ENCODE results near the gene MLKL. TPM values are rescaled to one million over a fixed set of nuclear protein-coding genes. Genes with fewer than 3 reads are reported as not detected.

MLKL gene
- 3.4 TPM for polyA plus RNA-seq (2013, experiment 1 of 2)
- 3.2 TPM for polyA plus RNA-seq (2013, experiment 2 of 2)

GRCh38 chr16:74700438-74701225 is at the start of gene MLKL:
TSS of gene MLKL (minus strand) at chr16:74700862. CDS start at chr16:74695757, 5,105 bp downstream.
- no peaks in the 10 kb centered on the region for H3K9me3 ChIP-seq (ENCODE audit: insufficient read depth, low read depth, low read length)
- 42% methylated on average over 34 of the region's 35 CpGs for WGBS
- peaks cover 7% of the 10 kb centered on the region; the same call in 1 of the 2 replicates for H3K4me1 ChIP-seq (ENCODE audit: insufficient read depth, low read length)
- H3K9ac ChIP-seq (ENCODE audit: low read depth, low read length), result peak within 1 kb of the TSS; percentile 52
- H3K36me3 ChIP-seq (ENCODE audit: insufficient read depth, low read length), result no peaks in the 10 kb centered on the region
- H3K4me3 ChIP-seq (ENCODE audit: low read length), result peak within 1 kb of the TSS; percentile 64
- H3K27me3 ChIP-seq (ENCODE audit: insufficient read depth, low read length), result peaks cover 26% of the 10 kb centered on the region
- no peak within 1 kb of the TSS for H3K27ac ChIP-seq (ENCODE audit: low read depth, low read length)

GRCh38 chr16:74749291-74750055 is 48.8 kb upstream of the MLKL start:
- no peaks in the 10 kb centered on the region for H3K36me3 ChIP-seq (ENCODE audit: insufficient read depth, low read length)
- H3K4me3 ChIP-seq (ENCODE audit: low read length), result no peak overlapping the region
- H3K9me3 ChIP-seq (ENCODE audit: insufficient read depth, low read depth, low read length), result no peaks in the 10 kb centered on the region
- no peak overlapping the region for H3K9ac ChIP-seq (ENCODE audit: low read depth, low read length)
- peaks cover 18% of the 10 kb centered on the region; the same call in 1 of the 2 replicates for H3K4me1 ChIP-seq (ENCODE audit: insufficient read depth, low read length)
- no peaks in the 10 kb centered on the region for H3K27me3 ChIP-seq (ENCODE audit: insufficient read depth, low read length)
- H3K27ac ChIP-seq (ENCODE audit: low read depth, low read length), result no peak overlapping the region
- WGBS, result 37% methylated on average over 20 of the region's 20 CpGs

DNA sequence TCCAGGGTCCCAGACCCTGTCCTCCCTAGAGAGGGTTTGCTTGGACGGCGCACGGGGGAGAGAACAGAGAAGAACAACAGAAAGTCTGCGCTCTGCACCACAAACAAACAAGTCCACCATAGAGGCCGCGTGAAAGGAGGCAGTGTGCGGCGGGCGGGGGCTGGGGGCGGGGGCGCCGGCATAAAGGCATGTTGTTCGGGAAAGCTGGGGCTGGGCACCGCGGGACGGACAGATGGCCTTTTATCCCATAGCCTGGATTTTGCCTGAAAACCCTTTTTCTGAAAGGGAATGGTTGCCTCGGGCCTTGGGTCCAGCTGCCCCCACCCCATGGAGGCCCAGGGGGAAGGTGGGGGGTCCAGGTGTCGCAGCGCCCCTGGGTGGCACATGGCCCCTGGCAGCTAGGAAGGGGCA is 48.0 kb upstream of the MLKL start:
- H3K9ac ChIP-seq (ENCODE audit: low read depth, low read length), result no peak overlapping the region
- no peak overlapping the region for H3K4me3 ChIP-seq (ENCODE audit: low read length)
- H3K27me3 ChIP-seq (ENCODE audit: insufficient read depth, low read length), result no peaks in the 10 kb centered on the region
- peaks cover 18% of the 10 kb centered on the region; the same call in 1 of the 2 replicates for H3K4me1 ChIP-seq (ENCODE audit: insufficient read depth, low read length)
- H3K36me3 ChIP-seq (ENCODE audit: insufficient read depth, low read length), result no peaks in the 10 kb centered on the region
- H3K27ac ChIP-seq (ENCODE audit: low read depth, low read length), result no peak overlapping the region
- 94% methylated on average over 19 of the region's 19 CpGs for WGBS
- no peaks in the 10 kb centered on the region for H3K9me3 ChIP-seq (ENCODE audit: insufficient read depth, low read depth, low read length)

DNA sequence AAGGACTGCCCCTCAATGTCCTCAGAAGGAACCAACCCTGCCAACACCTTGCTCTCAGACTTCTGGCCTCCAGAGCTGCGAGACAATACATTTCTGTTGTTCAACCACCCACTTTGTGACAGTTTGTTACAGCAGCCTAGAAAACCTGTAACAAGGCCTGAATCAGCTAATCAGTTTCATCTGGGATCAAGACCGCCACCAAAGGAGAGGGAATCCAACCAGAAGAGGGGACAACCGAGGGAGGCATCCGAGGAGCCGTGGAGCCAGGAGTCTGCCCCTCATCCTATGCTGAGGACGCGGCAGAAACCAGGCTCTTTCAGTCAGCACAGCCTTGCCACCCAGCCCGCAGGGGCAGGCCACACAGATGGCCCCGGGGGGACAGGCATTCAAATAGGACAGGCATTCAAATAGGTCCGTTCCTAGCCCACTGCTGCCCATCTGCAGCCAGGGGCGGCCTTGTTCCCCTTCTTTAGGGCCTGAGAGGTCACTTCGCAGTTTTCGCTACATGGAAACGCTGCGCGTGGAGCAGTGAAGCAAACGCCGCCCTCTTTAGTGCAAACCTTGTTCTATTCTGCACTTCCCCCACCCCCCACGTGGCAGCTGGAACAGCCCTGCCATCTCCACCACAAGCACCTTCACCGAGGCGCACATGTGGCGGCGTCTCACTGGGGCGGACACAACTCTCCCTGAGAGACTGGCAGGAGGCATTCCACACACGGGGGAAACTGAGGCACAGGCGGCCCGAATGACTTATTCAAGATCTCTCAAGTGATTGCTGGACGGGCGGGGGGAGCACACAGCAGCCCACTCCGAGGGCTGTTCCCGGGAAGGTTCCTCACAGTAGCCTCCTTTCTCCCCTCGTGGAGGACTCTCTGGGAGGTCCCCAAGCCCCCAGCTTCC is 47.3 kb upstream of the MLKL start:
- no peaks in the 10 kb centered on the region for H3K9me3 ChIP-seq (ENCODE audit: insufficient read depth, low read depth, low read length)
- peaks cover 18% of the 10 kb centered on the region; the same call in 1 of the 2 replicates for H3K4me1 ChIP-seq (ENCODE audit: insufficient read depth, low read length)
- H3K36me3 ChIP-seq (ENCODE audit: insufficient read depth, low read length), result no peaks in the 10 kb centered on the region
- H3K27ac ChIP-seq (ENCODE audit: low read depth, low read length), result no peak overlapping the region
- H3K27me3 ChIP-seq (ENCODE audit: insufficient read depth, low read length), result no peaks in the 10 kb centered on the region
- H3K4me3 ChIP-seq (ENCODE audit: low read length), result no peak overlapping the region
- 90% methylated on average over 31 of the region's 32 CpGs for WGBS
- no peak overlapping the region for H3K9ac ChIP-seq (ENCODE audit: low read depth, low read length)

DNA sequence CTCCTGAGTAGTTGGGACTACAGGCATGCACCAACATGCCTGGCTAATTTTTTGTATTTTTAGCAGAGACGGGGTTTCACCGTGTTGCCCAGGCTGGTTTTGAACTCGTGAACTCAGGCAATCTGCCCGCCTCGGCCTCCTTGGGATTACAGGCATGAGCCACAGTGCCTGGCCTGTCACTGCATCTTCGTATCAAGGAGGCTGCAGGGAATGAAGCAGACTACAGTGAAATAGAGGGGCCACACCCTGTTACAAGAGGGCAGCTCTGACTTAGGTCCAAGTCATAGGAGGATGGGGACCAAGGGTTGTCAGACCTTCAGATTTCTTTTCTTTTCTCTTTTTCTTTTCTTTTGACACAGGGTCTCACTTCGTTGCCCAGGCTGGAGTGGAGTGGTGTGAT is 45.3 kb upstream of the MLKL start:
- WGBS, result 86% methylated on average over 6 of the region's 7 CpGs
- H3K9ac ChIP-seq (ENCODE audit: low read depth, low read length), result no peak overlapping the region
- no peak overlapping the region for H3K27ac ChIP-seq (ENCODE audit: low read depth, low read length)

GRCh38 chr16:74745109-74745615 is 44.5 kb upstream of the MLKL start:
- H3K27ac ChIP-seq (ENCODE audit: low read depth, low read length), result no peak overlapping the region
- H3K36me3 ChIP-seq (ENCODE audit: insufficient read depth, low read length), result no peaks in the 10 kb centered on the region
- no peak overlapping the region for H3K4me3 ChIP-seq (ENCODE audit: low read length)
- peaks cover 13% of the 10 kb centered on the region; the same call in 1 of the 2 replicates for H3K4me1 ChIP-seq (ENCODE audit: insufficient read depth, low read length)
- no peaks in the 10 kb centered on the region for H3K9me3 ChIP-seq (ENCODE audit: insufficient read depth, low read depth, low read length)
- 85% methylated on average over 10 of the region's 10 CpGs for WGBS
- no peaks in the 10 kb centered on the region for H3K27me3 ChIP-seq (ENCODE audit: insufficient read depth, low read length)
- H3K9ac ChIP-seq (ENCODE audit: low read depth, low read length), result no peak overlapping the region

More for the DNA sequence above, 45.3 kb upstream of the MLKL start:
- no peaks in the 10 kb centered on the region for H3K36me3 ChIP-seq (ENCODE audit: insufficient read depth, low read length)
- H3K9me3 ChIP-seq (ENCODE audit: insufficient read depth, low read depth, low read length), result no peaks in the 10 kb centered on the region
- no peak overlapping the region for H3K4me3 ChIP-seq (ENCODE audit: low read length)
- H3K4me1 ChIP-seq (ENCODE audit: insufficient read depth, low read length), result peaks cover 18% of the 10 kb centered on the region; the same call in 1 of the 2 replicates
- H3K27me3 ChIP-seq (ENCODE audit: insufficient read depth, low read length), result no peaks in the 10 kb centered on the region

- Histone ChIP-seq H3K27me3 (ENCODE audit: insufficient read depth, low read length) (no peaks in the 10 kb centered on the region), H3K4me1 (ENCODE audit: insufficient read depth, low read length) (peaks cover 7% of the 10 kb centered on the region; the same call in 1 of the 2 replicates), H3K36me3 (ENCODE audit: insufficient read depth, low read length) (no peaks in the 10 kb centered on the region), H3K4me3 (ENCODE audit: low read length) (no peak overlapping the region), H3K9ac (ENCODE audit: low read depth, low read length) (no peak overlapping the region), H3K9me3 (ENCODE audit: insufficient read depth, low read depth, low read length) (no peaks in the 10 kb centered on the region), H3K27ac (ENCODE audit: low read depth, low read length) (no peak overlapping the region)
- WGBS, result 92% methylated on average over 4 of the region's 4 CpGs
Observed at GRCh38 chr16:74744566-74744965, 43.9 kb upstream of the MLKL start.

DNA sequence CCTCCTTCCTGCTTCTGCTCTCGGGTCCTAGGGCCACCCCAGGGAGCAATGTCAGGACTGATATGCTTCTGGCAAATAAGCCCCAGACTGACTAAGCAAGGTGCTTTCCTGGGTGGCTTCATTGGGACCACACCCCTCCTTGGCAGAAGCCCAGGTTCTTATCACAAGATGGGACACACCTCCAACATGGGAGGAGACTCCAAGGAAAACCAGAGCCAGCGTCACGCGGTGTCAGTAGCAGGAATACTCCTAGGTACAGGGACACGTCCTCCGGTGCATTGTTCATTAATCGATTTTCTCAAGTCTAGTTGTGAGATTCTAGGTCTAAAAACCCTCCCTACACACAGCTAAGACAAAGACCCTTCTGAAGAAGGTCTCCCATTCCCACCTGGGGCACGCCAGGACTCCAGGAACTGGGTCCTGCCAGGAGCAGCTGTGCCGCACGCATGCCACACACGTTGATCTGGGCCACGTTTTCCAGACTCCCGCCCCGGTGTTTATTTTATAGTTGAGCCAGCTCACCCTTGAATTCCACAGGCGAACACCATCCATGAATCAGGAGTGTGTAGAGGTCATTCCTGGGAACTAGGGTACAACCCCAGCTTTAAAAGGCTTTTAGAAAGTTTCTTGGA is 43.1 kb upstream of the MLKL start:
- no peak overlapping the region for H3K9ac ChIP-seq (ENCODE audit: low read depth, low read length)
- WGBS, result 85% methylated on average over 15 of the region's 15 CpGs
- no peaks in the 10 kb centered on the region for H3K27me3 ChIP-seq (ENCODE audit: insufficient read depth, low read length)
- no peaks in the 10 kb centered on the region for H3K36me3 ChIP-seq (ENCODE audit: insufficient read depth, low read length)
- no peak overlapping the region for H3K4me3 ChIP-seq (ENCODE audit: low read length)
- no peaks in the 10 kb centered on the region for H3K9me3 ChIP-seq (ENCODE audit: insufficient read depth, low read depth, low read length)
- H3K27ac ChIP-seq (ENCODE audit: low read depth, low read length), result no peak overlapping the region
- 0 out of 2 replicates have a peak, but pooled peaks cover under 1% of the 10 kb centered on the region for H3K4me1 ChIP-seq (ENCODE audit: insufficient read depth, low read length)

- WGBS, result 81% methylated on average over 8 of the region's 8 CpGs
- H3K9ac ChIP-seq (ENCODE audit: low read depth, low read length), result no peak overlapping the region
- no peaks in the 10 kb centered on the region for H3K27me3 ChIP-seq (ENCODE audit: insufficient read depth, low read length)
- no peaks in the 10 kb centered on the region for H3K36me3 ChIP-seq (ENCODE audit: insufficient read depth, low read length)
- H3K4me3 ChIP-seq (ENCODE audit: low read length), result no peak overlapping the region
- H3K9me3 ChIP-seq (ENCODE audit: insufficient read depth, low read depth, low read length), result no peaks in the 10 kb centered on the region
- peaks cover 4% of the 10 kb centered on the region; the same call in 1 of the 2 replicates for H3K4me1 ChIP-seq (ENCODE audit: insufficient read depth, low read length)
- no peak overlapping the region for H3K27ac ChIP-seq (ENCODE audit: low read depth, low read length)
Observed at GRCh38 chr16:74743045-74743667, 42.5 kb upstream of the MLKL start.

DNA sequence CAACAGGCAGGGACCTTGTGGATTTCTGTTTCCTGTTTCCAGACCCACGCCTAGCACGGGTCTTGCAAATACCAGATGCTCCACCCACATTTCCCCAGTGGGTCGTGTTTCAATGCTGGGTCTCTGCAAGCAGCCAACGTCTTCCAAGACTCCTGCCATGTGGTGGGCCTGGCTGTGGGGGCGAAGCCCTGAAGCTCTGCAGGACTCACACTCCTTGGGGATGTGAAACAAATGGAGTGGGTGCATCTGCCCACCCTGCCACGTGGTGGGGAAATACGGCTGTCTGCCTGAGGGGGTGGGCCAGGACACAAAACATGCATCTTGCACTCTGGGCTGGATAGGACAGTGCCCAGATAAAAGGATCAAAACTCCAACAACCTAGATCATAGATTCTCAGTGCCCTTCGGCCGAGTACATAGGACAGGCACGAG is 41.4 kb upstream of the MLKL start:
- Histone ChIP-seq H3K27ac (ENCODE audit: low read depth, low read length) (no peak overlapping the region), H3K9me3 (ENCODE audit: insufficient read depth, low read depth, low read length) (no peaks in the 10 kb centered on the region), H3K36me3 (ENCODE audit: insufficient read depth, low read length) (no peaks in the 10 kb centered on the region), H3K4me1 (ENCODE audit: insufficient read depth, low read length) (peaks cover 8% of the 10 kb centered on the region; the same call in 1 of the 2 replicates), H3K4me3 (ENCODE audit: low read length) (no peak overlapping the region), H3K9ac (ENCODE audit: low read depth, low read length) (no peak overlapping the region), H3K27me3 (ENCODE audit: insufficient read depth, low read length) (no peaks in the 10 kb centered on the region)
- 68% methylated on average over 10 of the region's 10 CpGs for whole genome bisulfite sequencing
